Measurements from ENCODE around the gene DNAH9. TPM values are rescaled to one million over a fixed set of nuclear protein-coding genes. Genes with fewer than 3 reads are reported as not detected.

DNAH9 gene
- total and polyA plus RNA-seq, 2 donors (not counting 1 experiment from before 2014, with no cell fraction given): not detected

DNA sequence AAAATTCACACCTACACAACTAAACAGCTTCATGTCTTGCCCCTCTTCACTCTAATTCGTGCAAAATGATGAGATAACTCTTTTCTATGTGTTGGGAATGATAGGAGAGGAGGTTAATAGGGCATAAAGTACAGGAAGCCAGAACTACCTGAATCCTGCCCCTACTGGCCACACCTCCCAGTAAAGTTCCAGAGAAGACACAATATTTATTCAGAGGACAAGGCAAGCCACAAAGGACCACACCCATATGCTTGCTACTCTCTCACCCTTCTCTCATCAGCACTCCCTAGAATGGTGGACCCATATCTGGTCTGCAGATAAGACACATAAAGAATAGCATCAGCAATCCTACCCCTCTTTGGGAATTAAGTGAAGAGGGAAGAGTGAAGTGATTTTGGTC lies 324.4 kb downstream of the DNAH9 start:
- ATAC-seq (ENCODE audit: low read depth) (no peak), DNase-seq (no peak)
- no peak overlapping the region for H3K4me2 ChIP-seq (replicated peaks; ENCODE audit: low read depth, low read length, poor library complexity, severe bottlenecking)
- H3K4me1 ChIP-seq (ENCODE audit: control insufficient read depth in 2 of 2, insufficient read depth in 2 of 2, low read length in 2 of 2): peaks cover 7 to 9% of the 10 kb centered on the region in 2 donors
- no peak overlapping the region for H3K27ac ChIP-seq (ENCODE audit: low read length in 2 of 2)
- TF ChIP-seq EZH2 (IDR thresholded peaks at IDR 0.05; ENCODE audit: borderline replicate concordance, insufficient read depth, low read depth, low read length, poor library complexity, severe bottlenecking): no peak
- TF ChIP-seq, protein P1, sequence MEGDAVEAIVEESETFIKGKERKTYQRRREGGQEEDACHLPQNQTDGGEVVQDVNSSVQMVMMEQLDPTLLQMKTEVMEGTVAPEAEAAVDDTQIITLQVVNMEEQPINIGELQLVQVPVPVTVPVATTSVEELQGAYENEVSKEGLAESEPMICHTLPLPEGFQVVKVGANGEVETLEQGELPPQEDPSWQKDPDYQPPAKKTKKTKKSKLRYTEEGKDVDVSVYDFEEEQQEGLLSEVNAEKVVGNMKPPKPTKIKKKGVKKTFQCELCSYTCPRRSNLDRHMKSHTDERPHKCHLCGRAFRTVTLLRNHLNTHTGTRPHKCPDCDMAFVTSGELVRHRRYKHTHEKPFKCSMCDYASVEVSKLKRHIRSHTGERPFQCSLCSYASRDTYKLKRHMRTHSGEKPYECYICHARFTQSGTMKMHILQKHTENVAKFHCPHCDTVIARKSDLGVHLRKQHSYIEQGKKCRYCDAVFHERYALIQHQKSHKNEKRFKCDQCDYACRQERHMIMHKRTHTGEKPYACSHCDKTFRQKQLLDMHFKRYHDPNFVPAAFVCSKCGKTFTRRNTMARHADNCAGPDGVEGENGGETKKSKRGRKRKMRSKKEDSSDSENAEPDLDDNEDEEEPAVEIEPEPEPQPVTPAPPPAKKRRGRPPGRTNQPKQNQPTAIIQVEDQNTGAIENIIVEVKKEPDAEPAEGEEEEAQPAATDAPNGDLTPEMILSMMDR (IDR thresholded peaks at IDR 0.05): no peak
- no CpG with 5 or more reads among the region's 1 CpG for WGBS (ENCODE audit: insufficient coverage)
- peaks cover 0 to 1% (median 0%) of the 10 kb centered on the region in 4 experiments for H3K27me3 ChIP-seq (replicated peaks in 1 of 4; ENCODE audit: control extremely low read depth in 1 of 4, control insufficient read depth in 3 of 4, insufficient read depth in 4 of 4, low read length in 3 of 4)
- H3K4me3 ChIP-seq (ENCODE audit: control extremely low read depth in 1 of 5, extremely low read depth in 1 of 5, insufficient read depth in 1 of 5, low read depth in 2 of 5, low read length in 4 of 5): no peak overlapping the region
- Mint-ChIP-seq H3K4me3 (no peak overlapping the region), H3K9me3 (ENCODE audit: insufficient read depth) (peaks cover 9% of the 10 kb centered on the region), H3K27ac (no peak overlapping the region), H3K4me1 (peaks cover 5% of the 10 kb centered on the region), H3K27me3 (peaks cover 10% of the 10 kb centered on the region)
- H3K36me3 ChIP-seq (replicated peaks in 1 of 2; ENCODE audit: control extremely low read depth in 1 of 2, control insufficient read depth in 1 of 2, extremely low read depth in 1 of 2, insufficient read depth in 2 of 2, low read length in 1 of 2): no peaks in the 10 kb centered on the region
- ChIA-PET CTCF (no interaction called here), POLR2A (no interaction called here)
- no peaks in the 10 kb centered on the region for H4K20me1 ChIP-seq (ENCODE audit: control insufficient read depth, insufficient read depth, low read length, poor library complexity, severe bottlenecking)
- H3K9me3 ChIP-seq (ENCODE audit: control extremely low read depth in 1 of 3, control insufficient read depth in 2 of 3, insufficient read depth in 1 of 3, low read length in 2 of 3): peaks cover 0 to 10% (median 0%) of the 10 kb centered on the region in 3 donors
- H3K79me2 ChIP-seq (ENCODE audit: control insufficient read depth, insufficient read depth, low read length): no peaks in the 10 kb centered on the region
- intact Hi-C loops (cut with micrococcal nuclease): no loop called here
- H2AFZ ChIP-seq (ENCODE audit: insufficient read depth, low read depth, low read length, poor library complexity, severe bottlenecking): no peak overlapping the region
- no peak overlapping the region for H3K9ac ChIP-seq (ENCODE audit: low read length)

DNA sequence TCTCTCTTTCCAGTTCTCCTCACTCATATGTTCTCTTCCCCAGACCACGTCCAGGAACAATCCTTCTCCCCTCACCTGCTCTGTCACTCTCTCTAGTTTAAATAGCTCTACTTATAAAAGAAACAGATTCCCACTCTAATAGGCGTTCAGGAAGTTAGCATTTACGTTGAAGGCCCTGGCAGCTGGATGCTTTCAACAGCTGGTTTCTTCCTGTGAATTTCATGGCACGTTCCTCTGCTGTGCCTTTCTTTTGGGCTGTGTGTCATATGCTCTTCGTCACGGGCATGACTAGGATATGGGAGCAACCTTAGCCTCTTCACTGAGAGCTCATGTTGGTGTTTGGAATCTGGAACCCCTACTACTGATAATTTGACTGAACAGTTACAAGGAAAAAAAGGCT lies 325.8 kb downstream of the DNAH9 start:
- no peak overlapping the region for H3K27ac Mint-ChIP-seq
- Histone ChIP-seq H3K9ac (ENCODE audit: low read length) (no peak overlapping the region), H3K4me1 (ENCODE audit: control insufficient read depth in 2 of 2, insufficient read depth in 2 of 2, low read length in 2 of 2) (no peaks in the 10 kb centered on the region), H3K27ac (ENCODE audit: low read length in 2 of 2) (no peak overlapping the region), H3K4me2 (replicated peaks; ENCODE audit: low read depth, low read length, poor library complexity, severe bottlenecking) (no peak overlapping the region), H3K27me3 (replicated peaks in 1 of 4; ENCODE audit: control extremely low read depth in 1 of 4, control insufficient read depth in 3 of 4, insufficient read depth in 4 of 4, low read length in 3 of 4) (peaks cover 0 to 3% (median 0%) of the 10 kb centered on the region in 4 experiments), H2AFZ (ENCODE audit: insufficient read depth, low read depth, low read length, poor library complexity, severe bottlenecking) (no peak overlapping the region), H4K20me1 (ENCODE audit: control insufficient read depth, insufficient read depth, low read length, poor library complexity, severe bottlenecking) (no peaks in the 10 kb centered on the region), H3K9me3 (ENCODE audit: control extremely low read depth in 1 of 3, control insufficient read depth in 2 of 3, insufficient read depth in 1 of 3, low read length in 2 of 3) (no peaks in the 10 kb centered on the region), H3K79me2 (ENCODE audit: control insufficient read depth, insufficient read depth, low read length) (no peaks in the 10 kb centered on the region), H3K4me3 (ENCODE audit: control extremely low read depth in 1 of 5, extremely low read depth in 1 of 5, insufficient read depth in 1 of 5, low read depth in 2 of 5, low read length in 4 of 5) (no peak overlapping the region), H3K36me3 (replicated peaks in 1 of 2; ENCODE audit: control extremely low read depth in 1 of 2, control insufficient read depth in 1 of 2, extremely low read depth in 1 of 2, insufficient read depth in 2 of 2, low read length in 1 of 2) (no peaks in the 10 kb centered on the region)
- intact Hi-C loops (cut with micrococcal nuclease): no loop called here
- peaks cover 9% of the 10 kb centered on the region for H3K9me3 Mint-ChIP-seq (ENCODE audit: insufficient read depth)
- ChIA-PET CTCF (no interaction called here), POLR2A (no interaction called here)
- TF ChIP-seq, protein P1 (IDR thresholded peaks at IDR 0.05): no peak
- no peak for TF ChIP-seq EZH2 (IDR thresholded peaks at IDR 0.05; ENCODE audit: borderline replicate concordance, insufficient read depth, low read depth, low read length, poor library complexity, severe bottlenecking)
- ATAC-seq (ENCODE audit: low read depth) (no peak), DNase-seq (no peak)
- WGBS (ENCODE audit: insufficient coverage): 32% methylated on average over 3 of the region's 6 CpGs
- peaks cover 16% of the 10 kb centered on the region for H3K27me3 Mint-ChIP-seq
- no peak overlapping the region for H3K4me3 Mint-ChIP-seq
- H3K4me1 Mint-ChIP-seq: no peaks in the 10 kb centered on the region
